Measurements from ENCODE around the gene MKS1.

The MKS1 gene

DNA sequence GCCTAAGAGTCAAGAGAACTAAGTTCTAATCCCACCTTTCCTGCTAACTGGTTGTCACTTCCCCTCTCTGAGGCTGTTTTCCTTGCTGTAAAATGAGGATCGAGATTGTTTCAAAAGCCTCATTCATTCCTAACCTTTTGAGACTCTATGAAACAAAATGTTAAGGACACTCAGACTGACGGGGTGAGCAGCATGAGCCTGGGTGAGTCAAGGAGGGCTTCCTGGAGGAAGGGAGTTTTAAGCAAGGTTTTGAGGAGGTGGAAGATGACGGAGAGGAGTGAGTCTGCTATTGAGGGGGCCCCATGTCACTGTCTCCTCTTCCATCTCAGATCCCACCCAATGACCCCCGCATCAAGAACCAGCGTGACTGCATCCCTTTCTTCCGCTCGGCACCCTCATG, 22.4 kb downstream of the MKS1 start:
- no peak for DNase-seq

GRCh38 chr17:58195518-58196123, 23.4 kb downstream of the MKS1 start:
- DNase-seq, result no peak

DNA sequence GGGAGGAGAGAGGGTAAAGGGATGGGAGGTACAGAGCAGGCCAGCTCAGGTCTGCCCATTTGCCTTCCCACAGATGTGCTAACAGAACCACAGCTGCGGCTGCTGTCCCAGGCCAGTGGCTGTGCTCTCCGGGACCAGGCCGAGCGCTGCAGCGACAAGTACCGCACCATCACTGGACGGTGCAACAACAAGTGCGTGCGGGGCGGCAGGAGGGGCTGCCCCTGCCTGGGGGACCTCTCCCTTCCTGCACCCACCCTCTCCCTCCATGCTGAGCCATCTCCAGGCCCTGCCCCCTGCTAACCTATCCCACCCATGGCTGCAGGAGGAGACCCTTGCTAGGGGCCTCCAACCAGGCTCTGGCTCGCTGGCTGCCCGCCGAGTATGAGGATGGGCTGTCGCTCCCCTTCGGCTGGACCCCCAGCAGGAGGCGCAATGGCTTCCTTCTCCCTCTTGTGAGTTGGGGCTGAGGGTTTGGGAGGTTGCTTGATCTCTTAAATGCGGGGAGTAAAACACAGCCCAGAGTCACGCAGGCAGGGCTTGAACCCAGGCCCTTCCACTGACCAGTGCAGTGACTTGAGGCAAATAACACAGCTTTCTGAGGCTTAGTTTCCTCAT, 25.3 kb downstream of the MKS1 start:
- DNase-seq, result no peak

- no peak for DNase-seq
Observed at GRCh38 chr17:58192612-58193011, 26.4 kb downstream of the MKS1 start, which contains the start of gene EPX. EPX (plus strand) TSS chr17:58192726; CDS start chr17:58192847, 121 bp downstream.

GRCh38 chr17:58191241-58191896, 27.7 kb downstream of the MKS1 start:
- no peak for DNase-seq

- DNase-seq, result peak; percentile 63
Observed at GRCh38 chr17:58189436-58190146, 29.5 kb downstream of the MKS1 start.

- no peak for DNase-seq
Observed at GRCh38 chr17:58187675-58188074, 31.4 kb downstream of the MKS1 start.

DNA sequence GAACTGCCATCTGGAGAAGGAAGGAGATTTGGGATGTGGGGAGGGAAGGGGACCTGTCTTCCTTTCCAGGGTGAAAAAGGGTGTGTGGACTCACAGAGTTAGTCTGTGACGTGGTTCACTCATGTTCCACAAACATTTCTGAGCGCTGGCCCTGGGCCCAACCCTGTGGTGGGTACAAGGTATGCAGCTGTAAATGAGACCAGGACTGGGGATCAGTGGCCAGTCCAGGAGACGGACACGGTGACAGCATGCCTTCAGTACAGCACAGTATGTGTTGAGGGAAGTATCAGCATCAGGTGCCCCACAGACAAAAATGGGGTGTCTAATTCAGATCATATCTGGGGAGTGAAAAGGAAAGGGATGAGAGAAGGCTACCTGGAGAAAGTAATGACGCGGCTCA, 32.0 kb downstream of the MKS1 start:
- DNase-seq, result no peak

GRCh38 chr17:58186591-58186990, 32.5 kb downstream of the MKS1 start:
- DNase-seq, result no peak

DNA sequence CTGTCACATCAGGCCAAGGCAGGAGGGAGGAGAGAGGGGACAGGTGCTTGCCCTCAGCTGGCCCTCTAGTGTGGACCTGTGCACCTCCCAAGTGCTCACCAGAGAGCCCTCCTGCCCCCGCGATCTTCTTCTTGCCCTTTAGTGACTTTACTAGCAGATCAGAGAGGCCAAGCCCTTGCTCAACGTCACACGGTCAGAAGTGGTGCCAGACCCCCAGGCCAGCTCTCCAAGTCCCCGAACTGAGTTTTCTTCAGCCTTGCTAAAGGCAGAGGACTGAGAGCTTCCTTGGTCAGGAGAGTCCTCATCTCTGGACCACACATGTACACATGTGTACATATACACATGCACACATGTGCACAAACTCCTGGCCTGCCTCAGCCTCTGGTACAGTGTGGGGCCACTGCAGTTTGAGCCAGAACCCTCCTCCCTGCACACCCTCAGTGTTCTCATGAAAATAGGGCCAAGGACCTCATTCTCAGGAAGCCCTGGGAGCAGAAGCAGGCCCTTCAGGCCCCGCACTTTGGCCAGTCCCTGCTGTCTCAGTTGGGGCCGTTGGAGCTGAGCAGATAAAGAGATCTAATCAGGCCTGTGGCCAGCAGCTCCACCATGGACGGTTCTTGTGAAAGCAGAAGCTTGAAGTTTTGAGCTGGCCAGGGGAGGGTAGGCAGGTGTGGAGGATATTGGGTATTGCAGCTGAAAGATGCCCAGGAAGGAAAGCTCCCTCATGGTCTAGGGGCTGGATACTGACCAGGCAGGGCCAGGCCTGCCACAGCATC, 33.9 kb downstream of the MKS1 start:
- DNase-seq, result no peak

DNA sequence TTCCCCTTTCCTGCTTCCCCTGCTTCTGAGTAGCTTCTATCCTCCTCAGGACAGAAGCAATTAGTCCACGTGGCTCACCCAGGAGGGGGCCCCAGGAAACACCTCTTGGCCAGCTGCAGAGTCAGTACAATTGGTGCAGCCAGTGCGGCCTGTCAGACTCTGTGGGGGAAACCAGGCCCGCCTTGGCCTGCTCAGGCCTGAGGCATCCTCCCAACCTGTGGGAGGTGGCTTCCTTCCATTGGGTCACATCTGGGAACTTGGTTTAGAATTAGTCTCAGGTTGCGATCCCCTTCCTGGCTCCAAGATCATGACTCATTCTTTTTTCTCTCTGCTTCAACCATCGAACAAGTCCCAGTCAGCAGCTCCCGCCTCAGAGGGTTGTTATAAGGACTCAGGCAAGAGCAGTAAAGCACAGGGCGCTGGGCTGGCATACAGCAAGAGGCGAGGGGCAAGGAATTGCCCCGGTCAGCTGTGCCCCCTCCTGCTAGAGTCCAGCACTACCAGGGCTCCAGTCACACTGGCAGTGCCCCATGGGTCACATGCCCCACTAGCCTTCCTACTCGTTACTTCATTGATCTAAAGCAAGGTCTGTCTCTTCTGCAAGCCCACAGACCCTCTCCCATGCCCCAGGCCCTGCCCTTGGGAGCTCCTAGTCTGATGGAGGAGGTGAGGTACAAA, 34.6 kb downstream of the MKS1 start:
- DNase-seq, result no peak

GRCh38 chr17:58183514-58183913, 35.5 kb downstream of the MKS1 start:
- no peak for DNase-seq

GRCh38 chr17:58181796-58182195, 37.3 kb downstream of the MKS1 start:
- DNase-seq, result no peak

DNA sequence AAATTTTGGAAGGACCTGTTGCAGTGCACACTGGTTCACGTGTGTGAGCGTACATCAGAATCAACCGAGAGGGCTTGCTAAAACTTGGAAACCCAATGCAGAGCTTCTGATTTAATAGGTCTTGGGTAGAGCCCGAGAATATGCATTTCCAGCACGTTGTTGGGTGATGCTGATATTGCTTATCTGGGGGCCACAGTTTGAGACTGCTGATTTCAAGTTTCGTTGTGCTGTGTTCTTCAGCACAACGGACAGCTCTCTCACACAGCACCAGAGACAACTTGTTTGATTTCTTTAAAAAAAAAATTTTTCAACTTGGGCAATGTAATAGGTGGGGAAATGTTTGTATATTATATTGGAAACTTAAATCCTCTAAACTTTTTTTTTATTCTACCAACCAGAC, 42.9 kb downstream of the MKS1 start:
- no peak for DNase-seq

- DNase-seq, result no peak
Observed at GRCh38 chr17:58174871-58175270, 44.2 kb downstream of the MKS1 start.

DNA sequence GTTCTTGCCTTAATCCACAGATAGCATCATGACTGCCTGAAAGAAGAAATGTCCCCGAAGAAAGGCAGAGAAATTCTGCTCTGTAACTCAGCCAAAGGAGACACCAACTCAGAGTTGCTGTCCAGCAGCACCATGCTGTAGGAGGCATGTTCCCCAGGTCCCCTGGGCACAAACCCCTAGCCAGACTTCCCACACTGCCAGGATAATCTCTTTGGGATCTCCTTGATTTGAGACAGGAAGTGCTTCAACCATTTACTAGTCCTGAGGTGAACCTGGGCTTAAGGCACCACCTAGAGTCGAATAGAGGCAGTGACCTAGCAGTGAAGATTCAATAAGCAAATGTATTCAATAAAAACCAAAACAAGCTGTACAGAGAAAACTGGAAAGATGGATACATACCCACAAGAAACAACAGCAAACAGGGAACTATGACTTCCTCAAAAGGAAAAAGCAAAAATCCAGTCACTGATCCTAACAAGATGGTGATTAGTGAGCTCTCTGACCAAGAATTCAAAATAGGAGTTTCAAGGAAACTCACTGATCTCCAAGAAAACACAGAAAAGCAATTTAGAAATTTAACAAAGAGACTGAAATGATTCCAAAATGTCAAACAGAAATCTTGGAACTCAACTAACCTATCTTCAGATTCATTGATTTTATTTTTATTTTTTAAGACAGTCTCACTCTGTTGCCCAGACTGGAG, 46.5 kb downstream of the MKS1 start:
- DNase-seq, result no peak

DNA sequence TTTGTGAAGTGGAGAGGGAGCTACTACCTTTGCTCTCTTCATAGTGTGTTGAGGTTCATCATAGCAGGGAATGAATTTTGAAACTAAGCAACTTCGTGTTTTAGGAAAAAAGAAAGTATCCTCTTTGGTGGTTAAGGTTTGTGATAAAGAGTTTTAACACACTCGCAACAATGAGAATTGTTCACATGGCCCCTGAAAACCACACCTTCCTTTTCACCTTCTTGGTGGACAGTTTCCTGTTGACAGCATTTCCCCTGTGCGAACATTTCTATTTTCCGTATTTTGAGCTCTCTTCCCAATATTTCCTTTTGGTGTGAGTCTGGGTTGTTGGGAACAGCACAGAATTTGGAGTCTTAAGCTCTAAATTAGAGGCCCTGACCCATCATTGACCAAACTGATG, 48.4 kb downstream of the MKS1 start:
- DNase-seq, result no peak

DNA sequence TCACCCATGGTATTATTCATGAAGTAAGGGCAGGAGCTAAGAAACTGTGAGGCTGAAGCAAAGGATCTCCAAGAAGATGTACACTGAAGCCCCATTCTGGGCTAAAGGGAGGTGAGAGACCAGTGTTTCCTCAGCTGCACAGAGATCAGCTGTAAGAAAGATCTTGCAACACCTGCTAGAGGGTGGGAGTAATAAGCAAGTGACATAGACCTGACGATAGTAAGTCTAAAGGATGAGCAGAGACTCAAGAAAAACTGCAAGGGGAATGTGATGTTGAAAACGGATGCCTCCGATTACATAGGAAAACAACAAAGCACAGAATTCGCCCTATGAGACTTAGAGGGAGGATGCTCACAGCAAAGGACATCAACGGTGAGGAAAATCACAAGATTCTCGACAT, 52.4 kb downstream of the MKS1 start, which contains the start of gene OR4D2:
TSS of gene OR4D2 (plus strand) at position 301 of the 400 bp plus-strand sequence. CDS start 2,674 bp downstream, outside the sequence.
- DNase-seq, result no peak

- DNase-seq, result no peak
Observed at GRCh38 chr17:58165981-58166380, 53.1 kb downstream of the MKS1 start.

DNA sequence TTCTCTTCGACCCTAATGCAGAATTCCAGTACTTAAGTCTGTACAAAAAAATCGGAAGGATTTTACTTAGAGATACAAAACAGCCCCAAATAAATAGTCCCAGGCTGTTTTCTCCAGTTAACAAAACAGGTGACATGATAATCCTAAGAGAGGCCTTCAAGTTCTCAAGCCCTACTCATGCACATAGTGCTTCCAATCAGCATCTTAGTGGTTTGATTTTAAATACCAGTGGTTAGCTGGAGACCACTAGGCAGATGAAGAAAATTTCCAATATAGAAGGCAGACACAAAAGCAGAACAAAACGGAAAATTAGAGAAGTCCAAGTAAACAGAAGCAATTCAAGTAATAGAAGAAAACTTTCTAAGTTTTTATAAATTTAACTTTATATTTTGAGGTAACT, 57.5 kb downstream of the MKS1 start:
- no peak for DNase-seq

- no peak for DNase-seq
Observed at GRCh38 chr17:58158181-58158580, 60.9 kb downstream of the MKS1 start.
